C4-2B (cell line): Measurements from ENCODE around the gene ESPN.

Source experiments
- ZFX ChIP-seq: fragments of 450-650 bp; IDR thresholded peaks from 2 replicates; pipeline ENCODE4 v1.6.1; 2017
- TF ChIP-seq, protein P1 (sequence below): fragments of 450-650 bp; conservative IDR thresholded peaks from 2 replicates; pipeline ENCODE4 v1.5.1; 2017; ENCODE audit warnings: mild to moderate bottlenecking

- TF ChIP-seq, protein P1, sequence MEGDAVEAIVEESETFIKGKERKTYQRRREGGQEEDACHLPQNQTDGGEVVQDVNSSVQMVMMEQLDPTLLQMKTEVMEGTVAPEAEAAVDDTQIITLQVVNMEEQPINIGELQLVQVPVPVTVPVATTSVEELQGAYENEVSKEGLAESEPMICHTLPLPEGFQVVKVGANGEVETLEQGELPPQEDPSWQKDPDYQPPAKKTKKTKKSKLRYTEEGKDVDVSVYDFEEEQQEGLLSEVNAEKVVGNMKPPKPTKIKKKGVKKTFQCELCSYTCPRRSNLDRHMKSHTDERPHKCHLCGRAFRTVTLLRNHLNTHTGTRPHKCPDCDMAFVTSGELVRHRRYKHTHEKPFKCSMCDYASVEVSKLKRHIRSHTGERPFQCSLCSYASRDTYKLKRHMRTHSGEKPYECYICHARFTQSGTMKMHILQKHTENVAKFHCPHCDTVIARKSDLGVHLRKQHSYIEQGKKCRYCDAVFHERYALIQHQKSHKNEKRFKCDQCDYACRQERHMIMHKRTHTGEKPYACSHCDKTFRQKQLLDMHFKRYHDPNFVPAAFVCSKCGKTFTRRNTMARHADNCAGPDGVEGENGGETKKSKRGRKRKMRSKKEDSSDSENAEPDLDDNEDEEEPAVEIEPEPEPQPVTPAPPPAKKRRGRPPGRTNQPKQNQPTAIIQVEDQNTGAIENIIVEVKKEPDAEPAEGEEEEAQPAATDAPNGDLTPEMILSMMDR: peak; percentile 96
- TF ChIP-seq ZFX: no peak
These were observed 61.9 kb downstream of the ESPN start for GRCh38 chr1:6486433-6487011.
